Heart right ventricle (tissue), 16 donors: Measurements from ENCODE around the gene ELL3. TPM values are rescaled to one million over a fixed set of nuclear protein-coding genes. Genes with fewer than 3 reads are reported as not detected.
A peak's percentile ranks its signal among the peaks of the same experiment; 100 is the strongest.
"Not testable (repeated sequence)": the region's sequence is repeated elsewhere in the genome, so short reads cannot be mapped to it uniquely, and the experiment has no call there.

Experiments
- ATAC-seq, 8 donors: fragments of 200-7000 bp; cut with Tn5 transposase; one replicate each; pipeline ENCODE4 v1.9.1; 2020; ENCODE audit warnings: mild to moderate bottlenecking in 8 of 8, moderate library complexity in 8 of 8, moderate number of reproducible peaks in 1 of 8
- DNase-seq, 2 donors: peaks; one replicate each; pipeline ENCODE4 v3.0.0-alpha.2; 2020
- H3K27ac ChIP-seq, 10 donors: fragments of 200-600 bp; sonication (generic) in 2 of 10; one replicate each; pipeline versions ENCODE4 v1.5.0 to v1.8.0; 2020 to 2022; ENCODE audit warnings: mild to moderate bottlenecking in 3 of 10
- H3K27me3 ChIP-seq, 7 donors: fragments of 200-600 bp; one replicate each; pipeline ENCODE4 v1.8.0; 2021 to 2022; ENCODE audit warnings: mild to moderate bottlenecking in 2 of 7
- H3K36me3 ChIP-seq, 9 donors: fragments of 200-600 bp; sonication (generic) in 1 of 9; one replicate each; pipeline versions ENCODE4 v1.5.0 to v1.8.0; 2020 to 2022; ENCODE audit warnings: mild to moderate bottlenecking in 2 of 9
- H3K4me1 ChIP-seq, 9 donors: fragments of 200-600 bp; sonication (generic) in 1 of 9; one replicate each; pipeline versions ENCODE4 v1.5.0 to v1.8.0; 2020 to 2022; ENCODE audit warnings: mild to moderate bottlenecking in 4 of 9
- H3K4me3 ChIP-seq, 10 donors: fragments of 200-600 bp; sonication (generic) in 2 of 10; one replicate each; pipeline versions ENCODE4 v1.5.0 to v1.8.0; 2020 to 2022; ENCODE audit warnings: mild to moderate bottlenecking in 7 of 10, moderate library complexity in 2 of 10
- H3K9me3 ChIP-seq, 11 donors: fragments of 200-600 bp in 10 of 11; sonication (generic) in 2 of 11; one replicate each; pipeline versions ENCODE4 v1.5.0 to v1.8.0; 2013 to 2022; ENCODE audit warnings: mild to moderate bottlenecking in 2 of 11, control low read depth in 1 of 11, moderate library complexity in 1 of 11
- WGBS, 2 donors: extraction: QIAGEN DNeasy Blood & Tissue Kit; methylation state at CpG; one replicate each; pipeline ENCODE4 v1.1.7; 2013; ENCODE audit warnings: inconsistent platforms in 1 of 2; 5-methylcytosine and 5-hydroxymethylcytosine counted together
- intact Hi-C, 10 donors: fragments of 100-400 bp; cut with DNase I; formaldehyde crosslinking; loops; one replicate each; pipeline versions ENCODE4 v1.11.1 to v1.14.2; 2022
- long read RNA-seq, 3 donors: library from polyadenylated mRNA; unstranded; transcript quantifications; one replicate each; pipeline ENCODE4 v2.0.0, GENCODE V29; 2020 to 2021
- polyA plus RNA-seq, 2 donors: library from polyadenylated mRNA; stranded (reverse); fragments of 200-250 nt; gene quantifications; one replicate each; pipeline ENCODE4 v1.2.3, GENCODE V29; 2013
- total RNA-seq, 10 donors: library from RNA; stranded (reverse); fragmentation: NEBNext Ultra II Directional in 3 of 10; extraction: Animal tissue kit (Norgen Biotek cat#: 25700) in 3 of 10; gene quantifications; one replicate each; pipeline versions ENCODE4 v1.2.1 to v1.2.4, GENCODE V29; 2021 to 2023
- TF ChIP-seq, protein P1 (sequence below), 9 donors: fragments of 200-600 bp; sonication (generic) in 2 of 9; IDR thresholded peaks; one replicate each; pipeline versions ENCODE4 v1.5.0 to v1.8.0; 2021 to 2022; ENCODE audit warnings: antibody characterized with exemption in 9 of 9, mild to moderate bottlenecking in 5 of 9, moderate library complexity in 1 of 9
- donor health status: Arrhythmogenic right ventricular cardiomyopathy.
- donor health status: ischemic (EF 13 %, LVEDD 7.1; RV severe dilation, severe dysfunction).
- donor health status: healthy with polysubstance abuse.
- donor health status: DM: no; HTN: yes; CAD: no.
- donor health status: DM: no; HTN: no; CAD: no.
- donor health status: ischemic (EF 25% LVEDD 6.9; RV normal size, moderate dysfunction).
- donor health status: ischemic (EF 25% LVEDD 5.7; RV mildly dilated, moderate dysfunction).
- donor health status: healthy.
- donor health status: DM: yes; HTN: yes; CAD: no.
- donor health status: Ischemic cardiomyopathy.
- donor health status: ischemic (EF 35%, LVEDD 5.7; RV mildly dilated, moderate dysfunction).
- donor health status: nonischemic (EF 11% LVEDD 7.7; RV severe dilation, severe dysfunction).
- donor health status: DM: yes; HTN: yes; CAD: no.
- donor health status: PGD.
- donor health status: ischemic (EF 29% LVEDD 5.4; RV normal size, mild dysfunction).
- donor health status: nonischemic (EF 23%, LVEDD 6.1; RV moderate dilation, normal function).

Gene ELL3
- total RNA-seq (1 to 10 TPM in 3 of 10 donors, under 1 TPM in 7; 0.25 to 1.6 (median 0.84) TPM), polyA plus RNA-seq (1 to 10 TPM in 1 of 2 donors, under 1 TPM in 1; 0.84 to 1.2 TPM)
- long read RNA-seq, donor 1, partial matches to known transcripts, result 0 of 3 reads
- long read RNA-seq, donor 1, other reads (novel, unspliced or antisense), result 1 of 3 reads
- long read RNA-seq, donor 2, partial matches to known transcripts, result 0 of 1 reads
- long read RNA-seq, donor 2, other reads (novel, unspliced or antisense), result 1 of 1 reads
- long read RNA-seq, donor 3, partial matches to known transcripts, result 0 of 3 reads
- long read RNA-seq, donor 3, other reads (novel, unspliced or antisense), result 3 of 3 reads

DNA sequence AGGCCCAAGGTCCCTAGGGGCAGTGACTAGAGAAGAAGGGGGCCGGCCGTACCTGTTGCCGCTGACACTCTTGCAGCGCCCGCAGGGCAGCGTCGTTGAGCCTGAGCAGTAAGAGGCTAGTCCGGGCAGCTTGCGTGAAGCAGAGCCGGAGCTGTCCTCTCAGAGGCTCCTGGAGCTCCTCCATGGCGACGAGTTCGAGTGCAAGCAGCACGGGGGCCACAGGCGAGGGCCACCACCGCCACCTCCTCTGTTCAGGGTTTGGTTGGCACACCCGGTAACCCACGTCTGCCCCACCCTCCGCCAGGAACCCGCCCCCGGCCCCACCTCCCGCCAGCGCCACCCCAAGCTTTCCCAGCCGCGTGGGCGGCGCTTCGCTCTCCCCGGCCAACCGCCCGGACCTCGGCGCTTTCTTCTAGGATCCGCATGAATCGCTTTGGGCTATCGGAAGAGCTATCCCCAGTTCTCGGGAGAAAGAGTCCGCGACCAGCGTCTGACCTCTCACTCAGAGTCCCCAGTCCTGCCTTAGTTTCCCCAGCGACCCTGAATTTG, at the start of gene ELL3:
Gene ELL3, minus strand, starts transcription at position 249 of the 549 bp plus-strand sequence. Its CDS starts 65 bp downstream, at position 184.
- H3K27ac ChIP-seq, result peak within 1 kb of the TSS in 9 of 10 donors; percentile 70 to 86 (median 84)
- TF ChIP-seq, protein P1, sequence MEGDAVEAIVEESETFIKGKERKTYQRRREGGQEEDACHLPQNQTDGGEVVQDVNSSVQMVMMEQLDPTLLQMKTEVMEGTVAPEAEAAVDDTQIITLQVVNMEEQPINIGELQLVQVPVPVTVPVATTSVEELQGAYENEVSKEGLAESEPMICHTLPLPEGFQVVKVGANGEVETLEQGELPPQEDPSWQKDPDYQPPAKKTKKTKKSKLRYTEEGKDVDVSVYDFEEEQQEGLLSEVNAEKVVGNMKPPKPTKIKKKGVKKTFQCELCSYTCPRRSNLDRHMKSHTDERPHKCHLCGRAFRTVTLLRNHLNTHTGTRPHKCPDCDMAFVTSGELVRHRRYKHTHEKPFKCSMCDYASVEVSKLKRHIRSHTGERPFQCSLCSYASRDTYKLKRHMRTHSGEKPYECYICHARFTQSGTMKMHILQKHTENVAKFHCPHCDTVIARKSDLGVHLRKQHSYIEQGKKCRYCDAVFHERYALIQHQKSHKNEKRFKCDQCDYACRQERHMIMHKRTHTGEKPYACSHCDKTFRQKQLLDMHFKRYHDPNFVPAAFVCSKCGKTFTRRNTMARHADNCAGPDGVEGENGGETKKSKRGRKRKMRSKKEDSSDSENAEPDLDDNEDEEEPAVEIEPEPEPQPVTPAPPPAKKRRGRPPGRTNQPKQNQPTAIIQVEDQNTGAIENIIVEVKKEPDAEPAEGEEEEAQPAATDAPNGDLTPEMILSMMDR (IDR thresholded peaks at IDR 0.05), result no peak
- H3K4me1 ChIP-seq, result peaks cover 4 to 27% (median 17%) of the 10 kb centered on the region in 9 donors
- no peaks in the 10 kb centered on the region for H3K27me3 ChIP-seq
- ATAC-seq, result peak; percentile 80 to 91 (median 88)
- peaks cover 0 to 27% (median 20%) of the 10 kb centered on the region in 9 donors for H3K36me3 ChIP-seq
- DNase-seq, result peak; percentile 67 to 83
- H3K9me3 ChIP-seq, result no peaks in the 10 kb centered on the region
- WGBS, 2 donors, result 1% methylated on average over 41 of the region's 41 CpGs
- H3K4me3 ChIP-seq, result peak within 1 kb of the TSS; percentile 47 to 94 (median 68)
- intact Hi-C loops, result no loop called here

- H3K4me3 ChIP-seq, result peak overlapping the region in 8 of 10 donors; percentile 42 to 66 (median 59)
- no peak for ATAC-seq
- H3K9me3 ChIP-seq, result no peaks in the 10 kb centered on the region
- TF ChIP-seq, protein P1 (IDR thresholded peaks at IDR 0.05), result no peak
- 94 to 96% methylated on average over 11 of the region's 11 CpGs for WGBS, 2 donors
- intact Hi-C loops, result no loop called here
- H3K36me3 ChIP-seq, result peaks cover 0 to 11% (median 0%) of the 10 kb centered on the region in 9 donors
- H3K27me3 ChIP-seq, result no peaks in the 10 kb centered on the region
- H3K4me1 ChIP-seq, result peaks cover 15 to 65% (median 45%) of the 10 kb centered on the region in 9 donors
- peak overlapping the region in 8 of 10 donors; percentile 25 to 82 (median 68) for H3K27ac ChIP-seq
- DNase-seq, result no peak
Measured at GRCh38 chr15:43826029-43826507, 49.3 kb upstream of the ELL3 start.

GRCh38 chr15:43825305-43825704, 48.5 kb upstream of the ELL3 start:
- DNase-seq, ATAC-seq, intact Hi-C loops, H3K27me3 ChIP-seq, H3K9me3 ChIP-seq: not testable (repeated sequence)
- 95 to 96% methylated on average over 11 of the region's 11 CpGs for WGBS, 2 donors
- Histone ChIP-seq H3K4me3 (peak overlapping the region in 1 of 10 donors; percentile 97), H3K27ac (peak overlapping the region in 1 of 10 donors; percentile 97), H3K36me3 (peaks cover 0 to 14% (median 0%) of the 10 kb centered on the region in 9 donors), H3K4me1 (peaks cover 15 to 65% (median 45%) of the 10 kb centered on the region in 9 donors)

- DNase-seq (peak; percentile 90 to 96), ATAC-seq (peak; percentile 93 to 98 (median 97))
- H3K27me3 ChIP-seq, result no peaks in the 10 kb centered on the region
- peak within 1 kb of the TSS; percentile 73 to 97 (median 83) for H3K4me3 ChIP-seq
- peaks cover 15 to 65% (median 45%) of the 10 kb centered on the region in 9 donors for H3K4me1 ChIP-seq
- intact Hi-C loops, result no loop called here
- TF ChIP-seq, protein P1 (IDR thresholded peaks at IDR 0.05), result no peak
- H3K9me3 ChIP-seq, result no peaks in the 10 kb centered on the region
- 8 to 9% methylated on average over 46 of the region's 46 CpGs for WGBS, 2 donors
- peaks cover 0 to 20% (median 0%) of the 10 kb centered on the region in 9 donors for H3K36me3 ChIP-seq
- peak within 1 kb of the TSS; percentile 9 to 97 (median 86) for H3K27ac ChIP-seq
Measured at GRCh38 chr15:43824302-43825246, 47.8 kb upstream of the ELL3 start, which contains the start of gene MFAP1. Gene MFAP1, minus strand, starts transcription at chr15:43824690. Its CDS starts 121 bp downstream, at chr15:43824569.
